ENCODE measurements around the gene UBTF.

- TF ChIP-seq CTCF (IDR thresholded peaks at IDR 0.05) (no peak), POLR2A (IDR thresholded peaks at IDR 0.05) (no peak), EP300 (IDR thresholded peaks at IDR 0.05) (no peak), POLR2AphosphoS5 (IDR thresholded peaks at IDR 0.05) (no peak)
These were observed 48.5 kb upstream of the UBTF start, which contains the start of gene SLC4A1 for GRCh38 chr17:44267818-44268490.

Measured in suprapubic skin (tissue), 4 donors.